HG02852 (cell line): ENCODE data around the gene SUOX.
"Not testable (repeated sequence)": the region's sequence is repeated elsewhere in the genome, so short reads cannot be mapped to it uniquely, and the experiment has no call there.

ENCODE experiments used
- ATAC-seq: cut with Tn5 transposase; IDR thresholded peaks from one replicate; pipeline ENCODE4 v1.9.1; 2021; ENCODE audit warnings: mild to moderate bottlenecking, moderate library complexity; ENCODE audit not compliant: unreplicated experiment

SUOX gene

DNA sequence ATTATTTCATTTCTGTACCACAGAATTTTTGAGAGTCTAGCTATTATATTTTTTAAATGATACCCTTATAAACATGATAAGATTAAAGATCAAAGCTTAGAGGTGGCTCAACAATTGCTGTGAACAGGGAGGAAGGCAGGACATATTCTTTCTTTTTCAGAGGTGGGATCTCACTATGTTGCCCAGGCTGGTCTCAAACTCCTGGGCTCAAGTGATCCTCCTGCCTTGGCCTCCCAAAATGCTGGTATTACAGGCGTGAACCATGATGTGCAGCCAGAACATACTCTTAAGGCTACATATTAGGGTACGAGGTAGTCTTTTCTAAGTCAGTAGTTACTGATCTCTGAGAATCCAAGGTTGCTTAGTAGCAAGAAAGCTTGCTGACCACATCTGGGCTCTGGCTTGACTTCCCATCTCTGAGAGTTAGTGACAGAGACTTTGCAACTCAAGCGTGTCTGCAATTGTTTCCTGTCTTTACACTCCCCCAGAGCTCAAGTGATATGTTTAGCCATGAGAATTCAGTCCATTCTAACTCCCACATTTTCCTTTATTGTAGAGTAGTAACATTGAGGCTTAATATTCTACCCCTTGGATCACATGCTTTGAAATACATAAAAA is 14.6 kb upstream of the SUOX start:
- peak; percentile 92 for ATAC-seq

DNA sequence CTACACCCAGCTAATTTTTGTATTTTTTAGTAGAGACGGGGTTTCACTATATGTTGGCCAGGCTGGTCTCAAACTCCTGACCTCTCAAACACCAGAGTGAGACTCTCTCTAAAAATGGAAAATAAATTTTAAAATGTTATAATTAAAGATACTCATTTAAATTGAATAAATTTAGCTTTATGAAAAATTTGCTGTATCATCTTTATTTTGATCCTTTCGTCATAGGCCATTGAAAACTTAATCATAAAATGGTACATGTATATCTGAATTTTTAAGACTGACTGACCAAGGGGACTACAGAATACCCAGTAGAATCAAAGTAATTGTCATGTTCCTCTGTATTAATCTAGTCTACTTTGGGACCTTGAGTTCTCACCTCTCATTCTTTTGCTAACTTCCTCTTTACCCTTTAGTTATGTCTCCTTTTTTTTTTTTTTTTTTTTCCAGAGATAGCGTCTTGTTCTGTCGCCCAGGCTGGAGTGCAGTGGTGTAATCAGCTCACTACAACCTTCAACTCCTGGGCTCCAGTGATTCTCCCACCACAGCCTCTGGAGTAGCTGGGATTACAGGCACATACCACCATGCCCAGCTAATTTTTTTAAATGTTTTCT is 13.7 kb upstream of the SUOX start:
- no peak for ATAC-seq

- no peak for ATAC-seq
Measured at GRCh38 chr12:55984861-55985260, 12.2 kb upstream of the SUOX start.

DNA sequence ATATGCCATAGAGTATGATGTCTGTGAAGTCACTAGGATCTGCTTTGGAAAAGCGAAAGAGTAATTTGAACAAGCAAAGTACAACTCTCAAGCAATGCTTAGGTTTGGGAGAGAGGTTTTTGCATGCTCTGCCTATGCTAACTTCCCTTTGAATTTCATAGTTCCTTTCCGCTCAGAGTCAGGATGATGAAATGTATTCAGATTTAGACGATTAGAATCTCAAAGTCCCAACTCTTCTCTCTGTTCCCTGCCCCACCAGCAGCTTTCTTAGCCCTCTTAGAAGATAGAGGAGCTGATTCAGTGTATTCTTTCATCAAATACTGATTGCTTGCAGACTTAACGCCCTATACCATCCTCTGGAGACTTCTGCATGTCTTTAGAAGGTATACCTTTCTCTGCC is 11.7 kb upstream of the SUOX start:
- ATAC-seq, result no peak

GRCh38 chr12:55985976-55986375 is 11.1 kb upstream of the SUOX start:
- not testable (repeated sequence) for ATAC-seq

DNA sequence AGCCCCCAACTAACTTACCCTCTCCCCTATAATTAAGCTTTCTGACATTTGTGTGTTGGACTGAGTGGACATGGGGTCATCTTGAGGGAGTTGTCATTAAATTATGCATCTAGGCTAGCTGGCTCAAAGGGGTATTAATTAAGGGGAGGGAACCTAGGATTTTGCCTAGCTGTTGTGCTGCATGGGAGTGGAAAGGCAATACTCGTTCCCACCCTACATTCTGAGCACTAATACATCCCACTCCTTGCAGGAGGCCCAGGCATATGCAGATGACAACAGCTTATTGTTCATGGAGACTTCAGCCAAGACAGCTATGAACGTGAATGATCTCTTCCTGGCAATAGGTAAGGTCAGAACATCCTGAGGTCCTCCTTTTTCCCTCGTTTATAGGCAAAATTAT is 6.0 kb upstream of the SUOX start:
- ATAC-seq, result no peak

DNA sequence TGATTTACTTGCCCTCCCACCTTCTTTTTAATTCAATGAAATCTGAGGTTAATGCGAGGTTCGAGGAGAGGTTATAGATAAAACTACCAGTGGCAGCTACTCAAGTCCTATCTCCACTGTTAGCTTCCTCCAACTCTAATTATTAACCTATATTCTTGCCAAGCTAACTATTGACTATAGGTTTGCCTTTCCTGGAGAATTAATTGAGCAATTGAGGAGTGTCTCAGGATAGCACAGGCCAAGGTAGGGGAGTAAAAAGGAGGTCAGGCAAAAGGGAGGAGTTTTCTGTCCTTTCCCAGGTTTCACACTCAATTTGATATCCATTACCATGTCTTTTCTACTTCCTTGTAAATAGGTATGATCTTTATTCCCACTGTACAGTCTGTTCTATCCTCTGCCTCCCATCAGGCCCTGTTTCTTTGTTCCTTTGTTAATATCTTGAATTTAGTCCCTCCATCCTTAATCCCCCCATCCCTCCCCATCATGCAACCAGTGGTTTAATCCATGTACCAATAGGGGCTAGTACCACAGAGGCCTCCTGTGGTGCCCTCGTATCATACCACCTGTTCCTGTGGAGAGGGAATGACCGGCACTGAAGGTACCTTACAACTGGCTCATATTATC is 3.7 kb upstream of the SUOX start:
- ATAC-seq, result no peak

GRCh38 chr12:55995366-55995765 is 1.7 kb upstream of the SUOX start:
- ATAC-seq, result no peak

DNA sequence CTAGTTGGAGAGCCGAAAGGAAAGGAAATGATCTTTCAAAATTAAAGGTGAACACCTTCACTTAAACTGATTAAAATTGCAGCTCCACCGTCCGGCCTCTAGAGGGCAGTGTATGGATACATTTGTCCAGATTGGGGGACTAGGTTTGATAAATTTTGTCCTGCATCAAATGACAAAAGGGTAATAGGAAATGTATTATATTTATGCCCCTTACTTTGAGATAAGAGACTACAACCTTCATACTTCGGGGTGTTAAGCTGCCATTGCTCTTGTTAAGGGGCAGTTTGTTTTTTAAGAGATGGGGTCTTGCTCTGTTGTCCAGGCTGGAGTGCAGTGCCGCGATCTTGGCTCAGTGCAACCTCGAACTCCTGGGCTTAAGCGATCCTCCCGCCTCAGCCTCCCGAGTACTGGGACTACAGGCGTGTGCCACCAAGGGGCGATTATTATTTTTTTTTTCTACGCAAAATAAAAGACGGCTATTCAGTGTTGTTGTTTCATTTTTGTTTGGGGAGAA is 818 bp upstream of the SUOX start:
- no peak for ATAC-seq

DNA sequence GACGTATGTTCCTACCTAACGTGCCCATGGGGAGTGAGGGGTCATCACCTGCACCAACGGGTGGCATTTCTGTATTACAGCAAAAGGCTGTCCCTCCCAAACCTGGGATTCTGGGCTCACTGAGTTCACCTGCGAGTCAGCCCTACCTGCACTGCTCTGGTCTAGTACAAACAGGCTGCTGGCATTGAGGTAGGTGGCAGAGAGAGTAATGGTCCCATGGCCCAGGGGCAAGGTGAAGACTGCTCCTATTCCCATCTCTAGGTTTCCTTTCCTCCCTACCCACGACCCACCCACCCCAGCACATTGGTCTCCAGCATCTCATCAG is 421 bp downstream of the SUOX start:
- no peak for ATAC-seq

GRCh38 chr12:55999522-55999921 is 2.4 kb downstream of the SUOX start:
- not testable (repeated sequence) for ATAC-seq

DNA sequence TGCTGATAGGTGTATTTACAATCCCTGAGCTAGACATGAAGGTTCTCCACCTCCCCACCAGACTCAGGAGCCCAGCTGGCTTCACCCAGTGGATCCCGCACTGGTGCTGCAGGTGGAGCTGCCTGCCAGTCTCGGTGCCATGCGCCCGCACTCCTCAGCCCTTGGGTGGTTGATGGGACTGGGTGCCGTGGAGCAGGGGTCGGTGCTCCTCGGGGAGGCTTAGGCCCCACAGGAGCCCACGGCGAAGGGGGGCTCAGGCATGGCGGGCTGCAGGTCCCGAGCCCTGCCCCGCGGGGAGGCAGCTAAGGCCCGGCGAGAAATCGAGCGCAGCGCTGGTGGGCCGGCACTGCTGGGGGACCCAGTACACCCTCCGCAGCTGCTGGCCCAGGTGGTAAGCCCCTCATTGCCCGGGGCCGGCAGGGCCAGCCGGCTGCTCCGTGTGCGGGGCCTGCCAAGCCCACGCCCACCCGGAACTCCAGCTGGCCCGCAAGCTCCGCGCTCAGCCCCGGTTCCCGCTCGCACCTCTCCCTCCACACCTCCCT is 3.0 kb downstream of the SUOX start:
- ATAC-seq, result not testable (repeated sequence)

DNA sequence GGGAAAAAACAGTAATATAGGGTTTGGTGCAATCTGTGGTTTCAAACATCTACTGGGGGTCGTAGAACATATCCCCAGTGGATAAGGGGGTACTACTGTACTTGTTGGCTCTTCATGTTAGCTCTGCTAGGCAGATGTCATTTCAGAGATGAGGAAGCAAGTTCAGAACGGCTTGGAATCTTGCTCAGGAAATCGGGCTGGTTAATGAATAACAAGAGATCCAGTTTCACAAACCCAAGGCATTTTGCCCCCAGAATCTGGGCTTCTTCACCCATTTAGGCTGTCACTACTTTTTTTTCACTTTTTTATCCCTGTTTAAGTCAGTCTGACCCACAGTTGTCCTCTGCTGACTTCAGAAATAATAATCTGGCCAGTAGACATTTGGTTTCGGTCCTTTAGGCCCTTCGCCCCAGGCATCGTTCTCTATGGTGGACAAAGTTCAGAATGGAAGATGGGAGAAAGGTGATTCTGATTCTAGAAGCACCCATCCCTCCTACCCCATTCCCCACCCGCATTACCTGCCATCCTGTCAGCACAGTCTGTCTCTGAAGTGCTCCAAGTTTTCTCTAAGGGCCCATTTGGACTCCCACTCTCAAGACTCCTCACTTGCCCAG is 4.5 kb downstream of the SUOX start:
- ATAC-seq, result no peak

GRCh38 chr12:56003376-56003775 is 6.3 kb downstream of the SUOX start:
- not testable (repeated sequence) for ATAC-seq

GRCh38 chr12:56004211-56004610 is 7.1 kb downstream of the SUOX start:
- no peak for ATAC-seq

- ATAC-seq, result peak; percentile 49
Measured at GRCh38 chr12:56007564-56008559, 10.8 kb downstream of the SUOX start.

- no peak for ATAC-seq
Measured at GRCh38 chr12:56010111-56010570, 13.1 kb downstream of the SUOX start.

DNA sequence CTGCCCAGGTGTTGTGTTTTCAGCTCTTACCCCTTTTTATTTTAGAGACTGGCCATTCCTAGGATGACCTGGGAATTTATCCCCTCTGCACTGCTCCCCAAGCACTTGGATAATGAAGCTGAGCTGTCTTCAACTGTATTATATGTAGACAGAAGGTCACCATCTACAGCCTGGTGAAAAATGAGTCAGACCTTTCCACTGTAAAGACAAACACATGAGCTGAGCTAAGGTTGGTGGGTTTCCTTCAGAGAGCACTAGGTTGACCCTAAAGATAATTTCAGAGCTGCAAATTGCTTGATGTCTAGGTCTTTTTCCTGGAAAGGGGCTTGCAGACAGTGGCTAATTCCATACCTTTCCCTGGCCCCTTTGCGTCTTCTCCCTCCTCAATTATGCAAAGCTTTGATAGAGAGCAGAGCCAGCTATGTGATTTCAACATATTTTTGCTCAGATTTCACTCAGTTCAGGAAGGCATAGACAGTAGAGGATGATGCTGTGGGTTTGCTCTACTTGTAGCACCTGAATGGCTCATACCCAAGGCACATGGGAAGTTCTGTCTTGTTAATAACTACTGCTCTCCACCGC is 14.5 kb downstream of the SUOX start:
- ATAC-seq, result no peak

GRCh38 chr12:56013482-56013881 is 16.4 kb downstream of the SUOX start:
- no peak for ATAC-seq

DNA sequence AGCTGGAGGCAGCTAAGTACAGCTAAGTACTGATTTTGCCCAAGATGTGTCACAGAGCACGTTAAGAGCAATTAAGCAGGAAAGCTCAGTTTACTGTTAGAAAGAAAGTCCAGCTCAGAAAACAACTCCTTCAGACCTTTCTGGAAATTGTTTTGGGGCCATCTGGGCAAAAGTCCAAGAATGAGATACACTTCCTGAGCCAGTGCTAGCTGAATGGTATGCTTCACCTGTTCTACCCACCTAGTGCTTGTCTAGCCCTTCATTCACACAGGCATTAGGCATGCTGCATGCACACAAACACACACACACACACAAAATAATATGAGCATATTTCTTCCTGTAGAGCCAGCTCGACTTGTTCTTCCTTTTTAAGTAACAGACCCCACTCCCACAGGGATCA is 17.1 kb downstream of the SUOX start:
- no peak for ATAC-seq
